ENCODE results near the gene SLCO3A1.

SLCO3A1 gene

GRCh38 chr15:91940496-91941381 is 87.2 kb downstream of the SLCO3A1 start:
- H3K4me3 ChIP-seq (ENCODE audit: low read length) = no peak overlapping the region
- DNase-seq (ENCODE audit: low read depth) = no peak
- no peak for TF ChIP-seq CTCF (conservative IDR thresholded peaks at IDR 0.05; ENCODE audit: low read depth, low read length)

GRCh38 chr15:91941871-91942658 is 88.6 kb downstream of the SLCO3A1 start:
- no peak for DNase-seq (ENCODE audit: low read depth)
- TF ChIP-seq CTCF (conservative IDR thresholded peaks at IDR 0.05; ENCODE audit: low read depth, low read length) = no peak
- no peak overlapping the region for H3K4me3 ChIP-seq (ENCODE audit: low read length)

GRCh38 chr15:91942720-91943394 is 89.3 kb downstream of the SLCO3A1 start:
- DNase-seq (ENCODE audit: low read depth) = no peak
- no peak for TF ChIP-seq CTCF (conservative IDR thresholded peaks at IDR 0.05; ENCODE audit: low read depth, low read length)
- no peak overlapping the region for H3K4me3 ChIP-seq (ENCODE audit: low read length)

GRCh38 chr15:91944331-91944730 is 90.8 kb downstream of the SLCO3A1 start:
- no peak for DNase-seq (ENCODE audit: low read depth)
- no peak overlapping the region for H3K4me3 ChIP-seq (ENCODE audit: low read length)
- no peak for TF ChIP-seq CTCF (conservative IDR thresholded peaks at IDR 0.05; ENCODE audit: low read depth, low read length)

- H3K4me3 ChIP-seq (ENCODE audit: low read length) = no peak overlapping the region
- no peak for TF ChIP-seq CTCF (conservative IDR thresholded peaks at IDR 0.05; ENCODE audit: low read depth, low read length)
- no peak for DNase-seq (ENCODE audit: low read depth)
These were observed 91.9 kb downstream of the SLCO3A1 start for GRCh38 chr15:91945385-91945784.

- H3K4me3 ChIP-seq (ENCODE audit: low read length) = no peak overlapping the region
- TF ChIP-seq CTCF (conservative IDR thresholded peaks at IDR 0.05; ENCODE audit: low read depth, low read length) = no peak
- DNase-seq (ENCODE audit: low read depth) = no peak
These were observed 92.6 kb downstream of the SLCO3A1 start for GRCh38 chr15:91946075-91946474.

Measured in retinal pigment epithelial cell (primary cell).